GM12872 (cell line): Measurements from ENCODE around the gene ROBO2.

Source experiments
- CTCF ChIP-seq: IDR thresholded peaks from 3 replicates; pipeline ENCODE4 v1.5.1; 2011; ENCODE audit warnings: low read depth, mild to moderate bottlenecking, low read length, moderate library complexity; ENCODE audit not compliant: insufficient read depth

ROBO2 gene

GRCh38 chr3:77039606-77040171 lies at the start of gene ROBO2:
Gene ROBO2 (plus strand): TSS chr3:77040099. CDS start chr3:77040786, 687 bp downstream.
- no peak for TF ChIP-seq CTCF

GRCh38 chr3:76990606-76991005 lies 49.3 kb upstream of the ROBO2 start:
- no peak for TF ChIP-seq CTCF

- TF ChIP-seq CTCF: no peak
Measured at GRCh38 chr3:76991165-76991564, 48.7 kb upstream of the ROBO2 start.

GRCh38 chr3:76997733-76998132 lies 42.2 kb upstream of the ROBO2 start:
- no peak for TF ChIP-seq CTCF

GRCh38 chr3:76998555-76998954 lies 41.3 kb upstream of the ROBO2 start:
- no peak for TF ChIP-seq CTCF

GRCh38 chr3:77001062-77001701 lies 38.7 kb upstream of the ROBO2 start:
- TF ChIP-seq CTCF: no peak

GRCh38 chr3:77014226-77014625 lies 25.7 kb upstream of the ROBO2 start:
- TF ChIP-seq CTCF: no peak
